ENCODE data around the gene POLR3H.
"Not testable (repeated sequence)": the region's sequence is repeated elsewhere in the genome, so short reads cannot be mapped to it uniquely, and the experiment has no call there.

Gene POLR3H, protein sequence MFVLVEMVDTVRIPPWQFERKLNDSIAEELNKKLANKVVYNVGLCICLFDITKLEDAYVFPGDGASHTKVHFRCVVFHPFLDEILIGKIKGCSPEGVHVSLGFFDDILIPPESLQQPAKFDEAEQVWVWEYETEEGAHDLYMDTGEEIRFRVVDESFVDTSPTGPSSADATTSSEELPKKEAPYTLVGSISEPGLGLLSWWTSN

DNA sequence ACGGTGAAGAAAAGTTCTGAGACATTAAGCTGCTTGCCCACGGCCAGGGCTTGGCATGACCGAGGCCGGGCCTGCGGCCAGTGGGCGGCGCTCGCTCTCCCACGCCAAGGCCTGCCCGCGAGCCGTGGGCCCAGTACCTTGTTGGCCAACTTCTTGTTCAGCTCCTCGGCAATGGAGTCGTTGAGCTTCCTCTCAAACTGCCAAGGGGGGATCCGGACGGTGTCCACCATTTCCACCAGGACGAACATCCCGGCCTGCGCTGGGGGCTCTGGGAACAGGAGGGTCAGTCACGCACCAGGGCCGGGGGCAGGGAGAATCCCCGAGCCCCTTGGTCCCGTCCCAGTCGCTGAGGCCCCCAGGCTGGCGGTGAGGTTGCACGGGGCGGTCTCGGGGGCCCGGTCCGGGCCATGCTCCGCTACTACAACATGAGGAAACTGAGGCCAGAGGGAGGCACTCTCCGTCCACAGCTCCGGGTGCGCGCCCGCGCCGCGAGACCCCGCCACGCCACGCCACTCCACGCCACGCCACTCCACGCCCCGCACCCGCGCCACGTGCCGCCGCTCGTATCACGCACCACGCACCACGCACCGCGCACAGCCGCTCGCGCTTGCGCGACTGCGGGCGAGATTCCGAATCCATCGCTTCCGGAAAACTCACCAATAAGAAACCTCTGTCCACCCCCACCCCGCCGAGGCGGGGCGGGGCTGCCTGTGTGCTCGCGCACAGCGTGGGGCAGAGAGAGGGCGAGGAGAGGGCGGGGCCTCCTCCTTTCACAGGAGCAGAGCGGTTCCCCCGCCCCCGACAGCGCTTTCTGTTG, at the start of gene POLR3H:
TSS of gene POLR3H (minus strand) at position 617 of the 817 bp plus-strand sequence. CDS start at position 248, 369 bp downstream.
- ATAC-seq (replicated peaks; ENCODE audit: extremely low read depth, poor library complexity, severe bottlenecking), result peak; percentile 96
- Mint-ChIP-seq H3K27ac (ENCODE audit: low read depth) (peak within 1 kb of the TSS; percentile 90), H3K27me3 (no peaks in the 10 kb centered on the region), H3K9me3 (no peaks in the 10 kb centered on the region), H3K4me1 (peaks cover 37% of the 10 kb centered on the region), H3K36me3 (ENCODE audit: insufficient read depth) (peaks cover 14% of the 10 kb centered on the region), H3K4me3 (peak within 1 kb of the TSS; percentile 92)
- peak; percentile 82 to 92 for DNase-seq (ENCODE audit: low spot score in 2 of 2)

DNA sequence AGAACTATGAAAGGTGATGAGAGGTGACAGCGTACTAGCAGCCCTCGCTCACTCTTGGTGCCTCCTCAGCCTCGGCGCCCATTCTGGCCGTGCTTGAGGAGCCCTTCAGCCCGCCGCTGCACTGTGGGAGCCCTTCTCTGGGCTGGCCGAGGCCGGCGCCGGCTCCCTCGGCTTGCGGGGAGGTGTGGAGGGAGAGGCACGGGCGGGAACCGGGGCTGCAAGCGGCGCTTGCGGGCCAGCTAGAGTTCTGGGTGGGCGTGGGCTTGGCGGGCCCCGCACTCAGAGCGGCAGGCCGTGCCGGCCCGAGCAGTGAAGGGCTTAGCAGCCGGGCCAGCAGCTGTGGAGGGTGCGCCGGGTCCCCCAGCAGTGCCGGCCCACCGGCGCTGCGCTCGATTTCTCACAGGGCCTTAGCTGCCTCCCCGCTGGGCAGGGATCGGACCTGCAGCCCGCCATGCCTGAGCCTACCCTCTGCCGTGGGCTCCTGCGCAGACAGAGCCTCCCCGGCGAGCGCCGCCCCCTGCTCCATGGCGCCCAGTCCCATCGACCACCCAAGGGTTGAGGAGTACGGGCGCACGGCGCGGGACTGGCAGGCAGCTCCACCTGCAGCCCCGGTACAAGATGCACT, 49.2 kb upstream of the POLR3H start:
- H3K4me3 Mint-ChIP-seq; DNase-seq (ENCODE audit: low spot score in 2 of 2); ATAC-seq (replicated peaks; ENCODE audit: extremely low read depth, poor library complexity, severe bottlenecking); H3K27ac Mint-ChIP-seq (ENCODE audit: low read depth); H3K36me3 Mint-ChIP-seq (ENCODE audit: insufficient read depth); H3K27me3 Mint-ChIP-seq; H3K9me3 Mint-ChIP-seq: not testable (repeated sequence)
- peaks cover 15% of the 10 kb centered on the region for H3K4me1 Mint-ChIP-seq

DNA sequence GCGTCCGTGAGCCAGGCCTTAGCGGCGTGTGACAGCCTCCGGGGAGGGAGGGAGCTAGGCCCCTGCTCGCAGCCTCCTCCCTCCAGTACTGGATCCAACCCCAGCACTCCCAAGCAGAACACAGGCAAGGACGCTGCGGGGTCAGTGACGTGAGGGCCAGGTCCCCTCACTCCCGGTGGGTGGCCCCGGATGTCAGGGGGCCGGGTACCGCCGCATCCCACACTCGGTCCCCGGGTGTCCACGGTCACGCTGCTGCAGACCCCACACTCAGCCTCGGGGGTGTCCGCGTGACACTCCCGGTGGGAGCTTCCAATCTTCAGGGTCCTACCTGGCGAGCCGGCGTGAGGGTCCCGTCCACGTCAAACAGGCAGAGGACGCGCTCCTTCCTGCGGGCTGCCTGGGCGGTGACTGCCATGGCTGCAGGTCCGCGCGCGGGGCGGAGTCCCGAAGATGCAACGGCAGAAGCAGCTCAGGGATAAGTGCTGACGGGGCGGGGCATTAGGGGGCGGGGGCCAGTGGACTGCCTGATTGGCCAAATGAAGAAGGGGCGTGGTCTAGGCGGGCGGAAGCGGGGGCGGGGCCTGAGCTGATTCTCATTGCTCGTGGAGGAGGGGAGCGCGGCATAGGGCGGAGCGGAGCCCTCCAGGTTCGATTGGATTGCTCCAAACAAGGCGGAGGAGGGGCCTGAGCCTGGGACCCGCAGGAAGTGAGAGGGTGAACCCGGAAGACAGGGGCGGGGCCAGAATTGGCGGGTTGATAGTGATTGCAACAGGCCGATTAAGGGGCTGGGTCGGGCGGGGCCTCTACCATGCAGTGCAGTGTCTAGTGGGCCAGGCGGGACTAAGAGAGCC, 45.3 kb upstream of the POLR3H start, which contains the start of gene PMM1:
TSS of gene PMM1 (minus strand) at position 450 of the 851 bp plus-strand sequence. CDS start at position 415, 35 bp downstream.
- DNase-seq (ENCODE audit: low spot score in 2 of 2) (peak; percentile 97 to 100), ATAC-seq (replicated peaks; ENCODE audit: extremely low read depth, poor library complexity, severe bottlenecking) (peak; percentile 98)
- Mint-ChIP-seq H3K4me1 (peaks cover 26% of the 10 kb centered on the region), H3K4me3 (peak within 1 kb of the TSS; percentile 89), H3K9me3 (no peaks in the 10 kb centered on the region), H3K27ac (ENCODE audit: low read depth) (peak within 1 kb of the TSS; percentile 58), H3K27me3 (no peaks in the 10 kb centered on the region), H3K36me3 (ENCODE audit: insufficient read depth) (peaks cover 4% of the 10 kb centered on the region)

DNA sequence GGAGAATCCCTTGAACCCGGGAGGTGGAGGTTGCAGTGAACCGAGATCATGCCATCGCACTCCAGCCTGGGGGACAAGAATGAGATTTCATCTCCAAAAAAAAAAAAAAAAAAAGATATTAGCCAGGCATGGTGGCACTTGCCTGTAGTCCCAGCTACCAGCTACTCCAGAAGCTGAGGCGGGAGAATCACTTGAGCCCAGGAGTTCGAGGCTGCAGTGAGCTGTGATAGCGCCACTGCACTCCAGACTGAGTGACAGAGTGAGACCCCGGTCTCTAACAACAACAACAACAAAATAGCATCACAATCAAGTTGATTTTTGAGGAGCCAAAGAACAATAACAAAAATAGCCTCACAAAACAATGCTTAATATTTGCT, 43.1 kb upstream of the POLR3H start:
- H3K9me3 Mint-ChIP-seq, result no peaks in the 10 kb centered on the region
- DNase-seq (ENCODE audit: low spot score in 2 of 2) (no peak), ATAC-seq (replicated peaks; ENCODE audit: extremely low read depth, poor library complexity, severe bottlenecking) (no peak)
- no peaks in the 10 kb centered on the region for H3K27me3 Mint-ChIP-seq
- H3K4me1 Mint-ChIP-seq, result peaks cover 35% of the 10 kb centered on the region
- no peak overlapping the region for H3K4me3 Mint-ChIP-seq
- H3K36me3 Mint-ChIP-seq (ENCODE audit: insufficient read depth), result peaks cover 11% of the 10 kb centered on the region
- H3K27ac Mint-ChIP-seq (ENCODE audit: low read depth), result no peak overlapping the region

DNA sequence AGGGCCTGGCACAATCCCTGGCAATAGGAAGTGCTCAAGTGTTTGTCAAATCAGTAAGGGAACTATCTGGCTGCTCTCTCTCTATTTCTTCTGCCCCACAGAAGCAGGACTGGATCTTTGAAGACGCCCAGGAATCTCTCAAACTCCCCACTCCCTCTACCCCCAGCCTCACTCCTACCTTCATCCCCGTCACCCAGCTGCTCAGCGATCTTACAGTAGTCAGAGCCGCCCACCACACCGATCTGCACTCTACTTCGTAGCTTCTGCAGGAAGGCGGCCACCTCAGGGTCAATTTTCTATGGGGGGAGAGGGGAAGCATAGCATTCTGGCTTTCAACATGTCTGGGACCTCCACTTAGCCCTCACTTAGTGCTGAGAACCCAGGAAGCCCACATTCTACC, 41.6 kb upstream of the POLR3H start:
- H3K27ac Mint-ChIP-seq (ENCODE audit: low read depth), result peak overlapping the region; percentile 71
- no peak for ATAC-seq (replicated peaks; ENCODE audit: extremely low read depth, poor library complexity, severe bottlenecking)
- H3K36me3 Mint-ChIP-seq (ENCODE audit: insufficient read depth), result peaks cover 19% of the 10 kb centered on the region
- no peaks in the 10 kb centered on the region for H3K27me3 Mint-ChIP-seq
- H3K9me3 Mint-ChIP-seq, result no peaks in the 10 kb centered on the region
- no peak for DNase-seq (ENCODE audit: low spot score in 2 of 2)
- no peak overlapping the region for H3K4me3 Mint-ChIP-seq
- peaks cover 36% of the 10 kb centered on the region for H3K4me1 Mint-ChIP-seq

DNA sequence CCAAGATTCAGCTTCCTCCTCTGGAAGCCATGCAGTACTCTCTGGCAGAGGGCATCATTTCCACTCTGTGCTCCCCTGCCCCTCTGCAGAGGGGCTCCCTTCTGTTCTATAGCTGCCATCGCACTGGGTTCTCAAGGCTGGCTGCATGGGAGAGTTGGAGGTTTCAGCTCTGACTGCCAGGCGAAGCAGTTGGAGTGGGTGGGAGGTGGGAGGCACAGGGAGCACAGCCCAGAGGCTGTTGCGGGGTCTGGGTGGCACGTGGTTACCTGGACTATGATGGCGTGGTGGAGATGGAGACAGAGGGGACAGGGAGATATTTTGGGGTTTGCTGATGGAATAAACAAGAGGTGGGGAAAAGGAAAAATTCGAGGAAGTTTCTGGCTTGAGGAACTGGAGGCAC, 40.6 kb upstream of the POLR3H start:
- no peak overlapping the region for H3K4me3 Mint-ChIP-seq
- no peaks in the 10 kb centered on the region for H3K9me3 Mint-ChIP-seq
- H3K4me1 Mint-ChIP-seq, result peaks cover 36% of the 10 kb centered on the region
- no peak overlapping the region for H3K27ac Mint-ChIP-seq (ENCODE audit: low read depth)
- DNase-seq (ENCODE audit: low spot score in 2 of 2) (no peak), ATAC-seq (replicated peaks; ENCODE audit: extremely low read depth, poor library complexity, severe bottlenecking) (no peak)
- H3K36me3 Mint-ChIP-seq (ENCODE audit: insufficient read depth), result peaks cover 24% of the 10 kb centered on the region
- H3K27me3 Mint-ChIP-seq, result no peaks in the 10 kb centered on the region

DNA sequence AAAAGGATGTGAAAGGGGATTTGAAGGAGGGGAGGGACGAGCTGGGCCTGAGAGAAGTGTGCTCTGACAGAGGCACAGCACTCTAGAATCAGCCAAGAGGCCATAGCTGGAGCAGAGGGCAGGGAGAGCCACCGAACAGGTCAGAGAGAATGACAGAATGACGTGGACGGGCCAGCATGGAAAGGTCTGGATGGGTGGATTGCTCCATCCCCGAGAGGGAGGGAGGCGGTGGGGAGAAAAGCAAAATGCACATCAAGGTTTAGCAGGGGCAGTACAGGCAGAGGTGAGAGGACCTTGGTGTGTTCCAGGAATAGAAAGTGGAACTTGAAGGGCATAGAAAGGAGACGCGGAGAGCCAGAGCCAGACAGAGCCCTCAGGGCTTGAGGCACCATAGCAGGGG, 38.4 kb upstream of the POLR3H start:
- no peak overlapping the region for H3K4me3 Mint-ChIP-seq
- no peak overlapping the region for H3K27ac Mint-ChIP-seq (ENCODE audit: low read depth)

DNA sequence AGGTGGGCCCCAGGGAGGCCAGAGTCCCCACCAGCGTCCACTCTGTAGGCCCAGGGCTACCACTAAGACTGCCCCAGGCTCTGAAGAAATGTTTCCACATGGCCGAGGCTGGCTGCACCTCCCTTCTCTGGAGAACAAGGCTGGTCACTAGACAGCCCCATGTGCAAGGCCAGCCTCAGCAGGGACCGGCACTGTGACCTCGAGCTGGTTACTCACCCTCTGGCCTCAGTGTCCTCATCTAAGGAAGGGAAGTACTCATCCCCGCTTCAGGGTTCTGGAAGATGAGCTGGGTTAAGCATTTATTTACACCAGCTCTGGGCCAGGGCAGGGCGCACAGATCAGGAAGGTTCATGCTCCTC, 35.7 kb upstream of the POLR3H start:
- H3K27ac Mint-ChIP-seq (ENCODE audit: low read depth), result no peak overlapping the region
- no peak overlapping the region for H3K4me3 Mint-ChIP-seq
- no peak for ATAC-seq (replicated peaks; ENCODE audit: extremely low read depth, poor library complexity, severe bottlenecking)
- no peaks in the 10 kb centered on the region for H3K9me3 Mint-ChIP-seq
- no peak for DNase-seq (ENCODE audit: low spot score in 2 of 2)
- peaks cover 24% of the 10 kb centered on the region for H3K36me3 Mint-ChIP-seq (ENCODE audit: insufficient read depth)
- H3K4me1 Mint-ChIP-seq, result peaks cover 13% of the 10 kb centered on the region
- H3K27me3 Mint-ChIP-seq, result no peaks in the 10 kb centered on the region

More for the DNA sequence above, 38.4 kb upstream of the POLR3H start:
- Mint-ChIP-seq H3K9me3 (no peaks in the 10 kb centered on the region), H3K36me3 (ENCODE audit: insufficient read depth) (peaks cover 24% of the 10 kb centered on the region), H3K27me3 (no peaks in the 10 kb centered on the region), H3K4me1 (peaks cover 19% of the 10 kb centered on the region)
- ATAC-seq (replicated peaks; ENCODE audit: extremely low read depth, poor library complexity, severe bottlenecking), result no peak
- DNase-seq (ENCODE audit: low spot score in 2 of 2), result no peak

DNA sequence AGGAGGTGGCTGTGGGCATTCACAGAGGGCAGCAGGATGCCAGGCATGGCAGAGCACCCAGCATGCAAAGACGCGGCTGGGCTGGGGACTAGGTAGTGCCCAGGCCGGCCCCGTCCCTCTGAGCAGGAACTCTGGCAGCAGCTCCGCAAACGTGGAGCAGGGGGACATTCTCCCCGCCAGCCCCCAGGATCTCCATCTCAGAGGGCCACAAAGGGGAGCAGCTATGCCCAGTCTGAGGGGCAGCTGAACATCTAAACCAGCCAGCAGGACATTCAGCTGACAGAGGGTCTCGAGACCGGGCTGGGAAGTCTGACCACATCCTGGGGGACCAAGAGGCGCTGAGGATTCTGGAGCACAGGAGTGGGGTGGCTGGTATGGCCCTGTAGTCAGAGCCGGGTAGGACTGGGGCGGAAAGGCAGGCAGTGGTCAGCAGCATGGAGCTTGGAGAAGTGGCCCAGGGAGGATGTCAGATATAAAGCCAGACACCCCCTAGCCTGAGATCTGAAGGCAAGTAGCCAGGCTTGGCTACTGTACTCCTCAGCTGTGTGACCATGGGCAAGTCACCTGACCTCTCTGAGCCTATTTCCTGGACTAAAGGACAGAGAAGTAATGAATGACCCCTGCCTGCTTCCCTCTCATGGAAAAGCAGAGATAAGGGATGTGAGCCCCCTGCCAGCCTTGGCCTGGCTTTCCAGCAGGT, 35.2 kb upstream of the POLR3H start:
- Mint-ChIP-seq H3K27ac (ENCODE audit: low read depth) (no peak overlapping the region), H3K27me3 (no peaks in the 10 kb centered on the region), H3K9me3 (no peaks in the 10 kb centered on the region), H3K36me3 (ENCODE audit: insufficient read depth) (peaks cover 22% of the 10 kb centered on the region), H3K4me1 (peaks cover 8% of the 10 kb centered on the region), H3K4me3 (no peak overlapping the region)
- no peak for ATAC-seq (replicated peaks; ENCODE audit: extremely low read depth, poor library complexity, severe bottlenecking)
- no peak for DNase-seq (ENCODE audit: low spot score in 2 of 2)

DNA sequence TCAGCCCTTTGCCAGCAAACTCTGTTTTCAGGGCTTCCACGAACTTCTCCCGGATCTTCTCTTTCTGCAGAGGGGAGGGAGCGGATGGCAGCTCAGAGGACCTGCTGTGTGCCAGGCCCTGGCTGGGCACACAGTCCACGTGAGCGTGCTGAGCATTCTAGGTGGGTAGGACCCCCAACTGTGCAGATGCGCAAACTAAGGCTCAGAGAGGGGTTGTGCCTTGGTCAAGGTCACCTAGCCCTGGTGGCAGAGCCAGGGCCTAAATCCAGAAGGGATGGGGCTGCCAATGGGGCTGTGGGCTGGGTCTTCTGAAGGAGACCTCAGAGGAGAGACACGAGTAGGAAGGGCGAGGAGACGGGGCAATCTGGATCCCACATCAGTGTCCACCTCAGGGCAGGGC, 34.5 kb upstream of the POLR3H start:
- H3K27ac Mint-ChIP-seq (ENCODE audit: low read depth), result no peak overlapping the region
- peaks cover 20% of the 10 kb centered on the region for H3K36me3 Mint-ChIP-seq (ENCODE audit: insufficient read depth)
- no peaks in the 10 kb centered on the region for H3K27me3 Mint-ChIP-seq
- no peaks in the 10 kb centered on the region for H3K9me3 Mint-ChIP-seq
- no peak for DNase-seq (ENCODE audit: low spot score in 2 of 2)
- H3K4me1 Mint-ChIP-seq, result peaks cover 5% of the 10 kb centered on the region
- no peak for ATAC-seq (replicated peaks; ENCODE audit: extremely low read depth, poor library complexity, severe bottlenecking)
- no peak overlapping the region for H3K4me3 Mint-ChIP-seq

DNA sequence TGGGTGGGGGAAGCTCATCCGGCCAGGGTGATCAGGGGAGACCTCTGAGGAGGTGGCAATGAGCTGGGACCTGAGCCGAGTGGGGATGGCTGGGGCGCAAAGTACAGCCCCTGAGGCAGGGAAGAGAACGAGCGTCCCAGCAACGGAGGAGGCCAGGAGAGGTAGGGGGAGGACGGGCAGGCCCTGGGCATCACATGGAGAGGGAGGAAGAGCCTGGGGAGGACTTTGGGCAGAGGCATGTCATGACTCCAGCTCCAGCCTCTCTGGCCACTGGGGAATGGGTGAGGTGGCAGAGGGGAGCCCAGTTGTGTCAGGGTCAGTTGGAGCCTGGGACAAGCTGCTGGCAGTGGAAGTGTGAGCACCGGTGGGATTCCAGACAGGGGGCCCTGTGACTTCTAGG, 33.8 kb upstream of the POLR3H start:
- ATAC-seq (replicated peaks; ENCODE audit: extremely low read depth, poor library complexity, severe bottlenecking) (no peak), DNase-seq (ENCODE audit: low spot score in 2 of 2) (no peak)
- Mint-ChIP-seq H3K27me3 (no peaks in the 10 kb centered on the region), H3K36me3 (ENCODE audit: insufficient read depth) (peaks cover 18% of the 10 kb centered on the region), H3K27ac (ENCODE audit: low read depth) (no peak overlapping the region), H3K9me3 (no peaks in the 10 kb centered on the region), H3K4me1 (peaks cover 5% of the 10 kb centered on the region), H3K4me3 (no peak overlapping the region)

DNA sequence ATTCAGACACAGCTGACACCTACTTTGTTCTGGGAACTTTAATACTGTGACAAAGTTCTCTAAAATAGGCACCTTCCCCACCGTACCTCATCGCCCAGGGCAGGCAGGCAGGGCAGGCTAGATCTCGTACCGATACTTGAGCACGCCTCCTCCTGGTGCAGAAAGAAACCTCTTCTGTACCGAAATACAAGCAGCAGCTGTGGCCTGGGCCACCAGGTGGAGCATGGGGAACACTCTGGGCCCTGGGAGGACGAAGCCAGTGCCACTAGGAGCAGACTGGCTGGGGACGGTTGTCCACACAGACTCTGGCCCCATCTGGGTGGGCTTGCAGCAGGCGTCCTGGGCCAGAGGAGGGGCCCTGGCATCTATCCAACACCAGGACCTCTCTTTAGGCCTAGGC, 32.6 kb upstream of the POLR3H start:
- Mint-ChIP-seq H3K27me3 (no peaks in the 10 kb centered on the region), H3K9me3 (no peaks in the 10 kb centered on the region), H3K4me1 (no peaks in the 10 kb centered on the region), H3K27ac (ENCODE audit: low read depth) (no peak overlapping the region), H3K4me3 (no peak overlapping the region), H3K36me3 (ENCODE audit: insufficient read depth) (peaks cover 14% of the 10 kb centered on the region)
- no peak for DNase-seq (ENCODE audit: low spot score in 2 of 2)
- ATAC-seq (replicated peaks; ENCODE audit: extremely low read depth, poor library complexity, severe bottlenecking), result no peak

All from central memory CD8-positive, alpha-beta T cell (primary cell).